Endodermal cell (in vitro differentiated cells): Measurements from ENCODE around the gene ORAI1. TPM values are rescaled to one million over a fixed set of nuclear protein-coding genes. Genes with fewer than 3 reads are reported as not detected.

Experiments
- DNase-seq: peaks from one replicate; pipeline ENCODE4 v3.0.0-alpha.2; 2017
- H3K27ac ChIP-seq: 2 replicates; pipeline ENCODE4 v1.5.1; 2013; ENCODE audit warnings: mild to moderate bottlenecking, low read depth, low read length, moderate library complexity
- H3K27me3 ChIP-seq: 2 replicates; pipeline ENCODE4 v1.6.1; 2013; ENCODE audit warnings: mild to moderate bottlenecking, low read length, moderate library complexity; ENCODE audit not compliant: insufficient read depth, control insufficient read depth, poor library complexity, severe bottlenecking
- H3K36me3 ChIP-seq: 2 replicates; pipeline ENCODE4 v1.7.0; 2013; ENCODE audit warnings: mild to moderate bottlenecking, low read length, moderate library complexity; ENCODE audit not compliant: control insufficient read depth, insufficient read depth
- H3K4me1 ChIP-seq: one replicate; pipeline ENCODE4 v1.7.0; 2013; ENCODE audit warnings: low read length; ENCODE audit not compliant: control insufficient read depth, insufficient read depth
- H3K4me3 ChIP-seq: 2 replicates; pipeline ENCODE4 v1.5.1; 2013; ENCODE audit warnings: mild to moderate bottlenecking, low read length, moderate library complexity
- H3K9ac ChIP-seq: 2 replicates; pipeline ENCODE4 v1.6.1; 2013; ENCODE audit warnings: mild to moderate bottlenecking, low read length, moderate library complexity; ENCODE audit not compliant: poor library complexity, severe bottlenecking; ENCODE audit errors: extremely low read depth
- H3K9me3 ChIP-seq: 2 replicates; pipeline ENCODE4 v1.6.1; 2013; ENCODE audit warnings: mild to moderate bottlenecking, low read length, moderate library complexity; ENCODE audit not compliant: control insufficient read depth
- H3K27ac Mint-ChIP-seq: 2 replicates; pipeline ENCODE4 v1.8.0; 2020; ENCODE audit warnings: mixed read lengths
- H3K27me3 Mint-ChIP-seq: 2 replicates; pipeline ENCODE4 v1.8.0; 2021; ENCODE audit warnings: mild to moderate bottlenecking, mixed read lengths; ENCODE audit not compliant: insufficient read depth
- H3K36me3 Mint-ChIP-seq: 2 replicates; pipeline ENCODE4 v1.8.0; 2020; ENCODE audit warnings: low read depth, mixed read lengths
- H3K4me1 Mint-ChIP-seq: 2 replicates; pipeline ENCODE4 v1.8.0; 2020; ENCODE audit warnings: mixed read lengths
- H3K4me3 Mint-ChIP-seq: 2 replicates; pipeline ENCODE4 v1.8.0; 2020; ENCODE audit warnings: mild to moderate bottlenecking, moderate library complexity, mixed read lengths
- H3K9me3 Mint-ChIP-seq: 2 replicates; pipeline ENCODE4 v1.8.0; 2020; ENCODE audit warnings: mild to moderate bottlenecking, mixed read lengths
- WGBS, 2 experiments: methylation state at CpG; one replicate each; pipeline versions ENCODE4 v1.1.5 to v1.1.7; 2013; ENCODE audit warnings: missing lambda C conversion rate in 2 of 2, mixed read lengths in 1 of 2; ENCODE audit not compliant: insufficient coverage in 1 of 2, insufficient read length in 1 of 2; 5-methylcytosine and 5-hydroxymethylcytosine counted together
- long read RNA-seq, 4 experiments: library from polyadenylated mRNA in 2 of 4; library from RNA in 1 of 4; library from capped mRNA in 1 of 4; stranded (forward) in 3 of 4; unstranded in 1 of 4; transcript quantifications; one replicate each; pipeline ENCODE4 v2.0.0, GENCODE V29; 2020 to 2021; ENCODE audit warnings: inconsistent platforms in 1 of 4
- polyA plus RNA-seq, 2 experiments: library from polyadenylated mRNA; stranded (reverse); fragments of 50-300 nt; gene quantifications; one replicate each; pipeline ENCODE4 v1.2.3, GENCODE V29; 2013
- total RNA-seq, 2 donors: library from RNA; stranded (reverse); fragmentation: NEBNext Ultra II Directional in 1 of 2; extraction: Animal tissue kit (Norgen Biotek cat#: 25700) in 1 of 2; gene quantifications; 2 replicates in 1 of 2; 3 replicates in 1 of 2; pipeline ENCODE4 v1.2.1, GENCODE V29; 2021
- TF ChIP-seq, protein P1 (sequence below): fragments of 200-600 bp; sonication (generic); conservative IDR thresholded peaks from 2 replicates; pipeline ENCODE4 v1.5.0; 2021; ENCODE audit warnings: antibody characterized with exemption, mild to moderate bottlenecking

Gene ORAI1
- 10 to 100 TPM; 35.3 to 39.2 TPM for total RNA-seq
- 11.8 TPM for polyA plus RNA-seq (2013, experiment 1 of 2)
- 11.2 TPM for polyA plus RNA-seq (2013, experiment 2 of 2)
- long read RNA-seq, experiment 1, transcript ORAI1-203 (2 exons, 2,138 nt) = major isoform, 49 of 61 reads
- long read RNA-seq, experiment 1, partial matches to known transcripts = 10 of 61 reads
- long read RNA-seq, experiment 1, other reads (novel, unspliced or antisense) = 2 of 61 reads
- long read RNA-seq, experiment 2, transcript ORAI1-203 (2 exons, 2,138 nt) = major isoform, 81 of 85 reads
- long read RNA-seq, experiment 2, partial matches to known transcripts = 2 of 85 reads
- long read RNA-seq, experiment 2, other reads (novel, unspliced or antisense) = 2 of 85 reads
- long read RNA-seq, experiment 3, partial matches to known transcripts = 0 of 2 reads
- long read RNA-seq, experiment 3, other reads (novel, unspliced or antisense) = 0 of 2 reads
- long read RNA-seq, experiment 4 = 0 reads

DNA sequence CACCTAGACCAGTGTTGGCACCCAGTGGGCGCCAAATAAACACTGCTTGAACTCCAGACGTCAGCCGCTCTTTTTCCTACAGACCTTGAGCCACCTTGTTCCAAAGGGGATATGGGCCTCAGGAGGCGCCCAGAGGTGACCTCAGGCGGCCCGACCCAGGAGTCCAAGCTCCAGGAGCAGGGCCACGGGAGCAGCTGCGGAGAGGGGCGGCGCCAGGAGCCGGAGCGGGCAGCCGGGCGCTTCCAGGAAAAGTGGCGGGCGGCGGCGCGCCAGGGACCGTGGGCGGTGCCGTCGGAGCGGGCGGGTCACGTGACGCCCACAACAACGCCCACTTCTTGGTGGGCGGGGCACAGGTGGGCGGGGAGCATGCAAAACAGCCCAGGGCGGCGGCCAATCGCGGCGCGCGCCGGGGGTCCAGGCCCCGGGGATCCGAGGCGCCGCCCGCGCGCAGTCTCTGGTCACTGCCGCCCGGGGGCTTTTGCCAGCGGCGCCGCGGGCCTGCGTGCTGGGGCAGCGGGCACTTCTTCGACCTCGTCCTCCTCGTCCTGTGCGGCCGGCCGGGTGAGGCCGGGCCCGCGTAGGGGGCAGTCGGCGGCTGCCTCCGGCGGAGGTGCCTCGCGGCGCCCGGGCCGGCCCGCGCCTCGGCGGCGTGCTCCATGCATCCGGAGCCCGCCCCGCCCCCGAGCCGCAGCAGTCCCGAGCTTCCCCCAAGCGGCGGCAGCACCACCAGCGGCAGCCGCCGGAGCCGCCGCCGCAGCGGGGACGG, at the start of gene ORAI1:
ORAI1 (plus strand) TSS at position 444 of the 766 bp plus-strand sequence.
- TF ChIP-seq, protein P1, sequence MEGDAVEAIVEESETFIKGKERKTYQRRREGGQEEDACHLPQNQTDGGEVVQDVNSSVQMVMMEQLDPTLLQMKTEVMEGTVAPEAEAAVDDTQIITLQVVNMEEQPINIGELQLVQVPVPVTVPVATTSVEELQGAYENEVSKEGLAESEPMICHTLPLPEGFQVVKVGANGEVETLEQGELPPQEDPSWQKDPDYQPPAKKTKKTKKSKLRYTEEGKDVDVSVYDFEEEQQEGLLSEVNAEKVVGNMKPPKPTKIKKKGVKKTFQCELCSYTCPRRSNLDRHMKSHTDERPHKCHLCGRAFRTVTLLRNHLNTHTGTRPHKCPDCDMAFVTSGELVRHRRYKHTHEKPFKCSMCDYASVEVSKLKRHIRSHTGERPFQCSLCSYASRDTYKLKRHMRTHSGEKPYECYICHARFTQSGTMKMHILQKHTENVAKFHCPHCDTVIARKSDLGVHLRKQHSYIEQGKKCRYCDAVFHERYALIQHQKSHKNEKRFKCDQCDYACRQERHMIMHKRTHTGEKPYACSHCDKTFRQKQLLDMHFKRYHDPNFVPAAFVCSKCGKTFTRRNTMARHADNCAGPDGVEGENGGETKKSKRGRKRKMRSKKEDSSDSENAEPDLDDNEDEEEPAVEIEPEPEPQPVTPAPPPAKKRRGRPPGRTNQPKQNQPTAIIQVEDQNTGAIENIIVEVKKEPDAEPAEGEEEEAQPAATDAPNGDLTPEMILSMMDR = no peak
- peak within 1 kb of the TSS; percentile 89 for H3K4me3 Mint-ChIP-seq
- WGBS, 2 experiments = 0 to 2% methylated on average over 37 to 92 of the region's 92 CpGs
- H3K27me3 Mint-ChIP-seq = no peaks in the 10 kb centered on the region
- no peaks in the 10 kb centered on the region for H3K9me3 Mint-ChIP-seq
- Histone ChIP-seq H3K36me3 (no peaks in the 10 kb centered on the region), H3K27ac (peak within 1 kb of the TSS; percentile 58), H3K9me3 (no peaks in the 10 kb centered on the region), H3K4me1 (peaks cover 7% of the 10 kb centered on the region), H3K4me3 (peak within 1 kb of the TSS; percentile 91), H3K9ac (peak within 1 kb of the TSS; percentile 77), H3K27me3 (no peaks in the 10 kb centered on the region)
- H3K36me3 Mint-ChIP-seq = peaks cover 16% of the 10 kb centered on the region
- H3K4me1 Mint-ChIP-seq = peaks cover 35% of the 10 kb centered on the region
- peak; percentile 100 for DNase-seq
- peak within 1 kb of the TSS; percentile 92 for H3K27ac Mint-ChIP-seq

DNA sequence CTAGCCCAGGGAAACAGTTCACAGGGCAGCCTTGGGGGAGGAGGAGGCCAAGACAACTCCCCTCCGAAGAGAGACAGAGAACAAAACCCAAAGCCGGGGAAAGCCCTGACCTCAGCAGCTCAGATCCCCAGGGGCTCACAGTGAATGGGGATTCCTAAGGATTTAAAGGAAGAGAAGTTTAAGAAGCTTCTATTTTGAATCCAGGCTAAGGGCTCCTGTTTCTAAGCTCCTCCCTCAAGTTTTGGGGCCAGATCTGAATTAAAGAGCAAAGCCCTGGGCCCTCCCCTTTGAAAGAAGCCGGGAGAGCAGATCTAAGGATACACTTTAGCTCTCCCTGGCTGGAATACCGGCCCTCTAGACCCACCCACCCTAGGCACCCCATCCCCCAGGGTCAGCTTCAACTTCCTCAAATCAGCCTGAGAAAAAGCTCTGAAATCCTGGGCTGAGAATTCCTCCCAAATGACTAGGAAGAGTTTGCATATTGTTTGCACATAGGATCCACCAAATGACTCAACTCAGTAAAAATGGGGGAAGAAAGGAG, 49.4 kb upstream of the ORAI1 start:
- no peaks in the 10 kb centered on the region for H3K9me3 ChIP-seq

More for the DNA sequence above, 49.4 kb upstream of the ORAI1 start:
- H3K27ac ChIP-seq = peak overlapping the region; percentile 86
- peak; percentile 97 for DNase-seq
- peaks cover 9% of the 10 kb centered on the region for H3K4me1 ChIP-seq
- Mint-ChIP-seq H3K27me3 (no peaks in the 10 kb centered on the region), H3K27ac (peak overlapping the region; percentile 98), H3K9me3 (no peaks in the 10 kb centered on the region), H3K4me3 (peak overlapping the region; percentile 72), H3K4me1 (peaks cover 30% of the 10 kb centered on the region), H3K36me3 (peaks cover 40% of the 10 kb centered on the region)
- peaks cover 34% of the 10 kb centered on the region for H3K36me3 ChIP-seq
- H3K9ac ChIP-seq = peak overlapping the region; percentile 97
- TF ChIP-seq, protein P1 = no peak
- 0% methylated on average over 1 to 4 of the region's 4 CpGs for WGBS, 2 experiments
- peak overlapping the region; percentile 85 for H3K4me3 ChIP-seq
- no peaks in the 10 kb centered on the region for H3K27me3 ChIP-seq
